Liver (tissue), 3 donors: ENCODE measurements around the gene PRR16.

Experiments used
- CTCF ChIP-seq: fragments of 150-350 bp; IDR thresholded peaks from 2 replicates; pipeline ENCODE4 v1.5.1; 2017; ENCODE audit warnings: improper control_type of control experiment, low read depth, low read length; ENCODE audit not compliant: missing input control
- RAD21 ChIP-seq, 2 donors: IDR thresholded peaks; 2 replicates each; pipeline ENCODE4 v1.6.1; 2016; ENCODE audit warnings: antibody characterized with exemption in 2 of 2, mild to moderate bottlenecking in 2 of 2
- SP1 ChIP-seq: IDR thresholded peaks from 2 replicates; pipeline ENCODE4 v1.6.1; 2018; ENCODE audit warnings: antibody characterized with exemption, mild to moderate bottlenecking
- TAF1 ChIP-seq: conservative IDR thresholded peaks from 2 replicates; pipeline ENCODE4 v1.6.1; 2016; ENCODE audit warnings: antibody characterized with exemption, mild to moderate bottlenecking
- TF ChIP-seq, protein P1 (sequence below): IDR thresholded peaks from 2 replicates; pipeline ENCODE4 v1.6.1; 2016; ENCODE audit warnings: antibody characterized with exemption, mild to moderate bottlenecking
- donor health status: healthy.
- donor health status: healthy.

GRCh38 chr5:120582635-120583034 is 118.5 kb downstream of the PRR16 start:
- no peak for TF ChIP-seq CTCF
- TF ChIP-seq, protein P1, sequence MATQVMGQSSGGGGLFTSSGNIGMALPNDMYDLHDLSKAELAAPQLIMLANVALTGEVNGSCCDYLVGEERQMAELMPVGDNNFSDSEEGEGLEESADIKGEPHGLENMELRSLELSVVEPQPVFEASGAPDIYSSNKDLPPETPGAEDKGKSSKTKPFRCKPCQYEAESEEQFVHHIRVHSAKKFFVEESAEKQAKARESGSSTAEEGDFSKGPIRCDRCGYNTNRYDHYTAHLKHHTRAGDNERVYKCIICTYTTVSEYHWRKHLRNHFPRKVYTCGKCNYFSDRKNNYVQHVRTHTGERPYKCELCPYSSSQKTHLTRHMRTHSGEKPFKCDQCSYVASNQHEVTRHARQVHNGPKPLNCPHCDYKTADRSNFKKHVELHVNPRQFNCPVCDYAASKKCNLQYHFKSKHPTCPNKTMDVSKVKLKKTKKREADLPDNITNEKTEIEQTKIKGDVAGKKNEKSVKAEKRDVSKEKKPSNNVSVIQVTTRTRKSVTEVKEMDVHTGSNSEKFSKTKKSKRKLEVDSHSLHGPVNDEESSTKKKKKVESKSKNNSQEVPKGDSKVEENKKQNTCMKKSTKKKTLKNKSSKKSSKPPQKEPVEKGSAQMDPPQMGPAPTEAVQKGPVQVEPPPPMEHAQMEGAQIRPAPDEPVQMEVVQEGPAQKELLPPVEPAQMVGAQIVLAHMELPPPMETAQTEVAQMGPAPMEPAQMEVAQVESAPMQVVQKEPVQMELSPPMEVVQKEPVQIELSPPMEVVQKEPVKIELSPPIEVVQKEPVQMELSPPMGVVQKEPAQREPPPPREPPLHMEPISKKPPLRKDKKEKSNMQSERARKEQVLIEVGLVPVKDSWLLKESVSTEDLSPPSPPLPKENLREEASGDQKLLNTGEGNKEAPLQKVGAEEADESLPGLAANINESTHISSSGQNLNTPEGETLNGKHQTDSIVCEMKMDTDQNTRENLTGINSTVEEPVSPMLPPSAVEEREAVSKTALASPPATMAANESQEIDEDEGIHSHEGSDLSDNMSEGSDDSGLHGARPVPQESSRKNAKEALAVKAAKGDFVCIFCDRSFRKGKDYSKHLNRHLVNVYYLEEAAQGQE, result no peak
- TF ChIP-seq TAF1, result no peak
- TF ChIP-seq RAD21 (IDR thresholded peaks at IDR 0.05), result no peak
- no peak for TF ChIP-seq SP1
